GM19023 (cell line): ENCODE results near the gene INHBC.

Source experiments
- ATAC-seq: cut with Tn5 transposase; IDR thresholded peaks from one replicate; pipeline ENCODE4 v1.9.1; 2021; ENCODE audit warnings: mild to moderate bottlenecking, moderate library complexity; ENCODE audit not compliant: unreplicated experiment

INHBC gene

DNA sequence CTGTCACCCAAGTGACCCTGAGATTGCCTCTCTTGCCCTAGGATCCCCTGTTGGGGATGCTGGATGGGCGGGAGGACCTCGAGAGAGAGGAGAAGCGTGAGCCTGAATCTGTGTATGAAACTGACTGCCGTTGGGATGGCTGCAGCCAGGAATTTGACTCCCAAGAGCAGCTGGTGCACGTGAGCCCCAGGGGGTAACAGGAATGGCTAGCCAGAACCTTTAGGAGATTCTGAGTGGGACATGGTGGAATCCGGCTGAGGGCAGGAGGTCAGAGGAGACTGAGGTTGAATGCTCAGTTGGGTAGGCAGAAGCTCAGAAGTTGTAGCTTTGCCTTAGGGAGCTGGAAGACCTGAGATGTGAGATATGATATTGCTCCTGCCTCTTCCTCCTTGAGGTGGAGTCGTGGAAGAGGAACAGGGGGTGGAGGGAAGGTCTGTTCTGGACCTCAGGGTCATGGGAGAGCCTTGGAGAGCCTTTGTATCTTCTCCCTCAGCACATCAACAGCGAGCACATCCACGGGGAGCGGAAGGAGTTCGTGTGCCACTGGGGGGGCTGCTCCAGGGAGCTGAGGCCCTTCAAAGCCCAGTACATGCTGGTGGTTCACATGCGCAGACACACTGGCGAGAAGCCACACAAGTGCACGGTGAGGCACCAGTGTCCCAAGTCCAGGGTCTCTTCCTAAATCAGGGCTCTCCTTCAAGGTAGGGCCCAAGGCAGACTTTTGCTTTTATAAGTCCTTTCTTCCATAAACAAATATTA, 31.3 kb downstream of the INHBC start:
- ATAC-seq: no peak

DNA sequence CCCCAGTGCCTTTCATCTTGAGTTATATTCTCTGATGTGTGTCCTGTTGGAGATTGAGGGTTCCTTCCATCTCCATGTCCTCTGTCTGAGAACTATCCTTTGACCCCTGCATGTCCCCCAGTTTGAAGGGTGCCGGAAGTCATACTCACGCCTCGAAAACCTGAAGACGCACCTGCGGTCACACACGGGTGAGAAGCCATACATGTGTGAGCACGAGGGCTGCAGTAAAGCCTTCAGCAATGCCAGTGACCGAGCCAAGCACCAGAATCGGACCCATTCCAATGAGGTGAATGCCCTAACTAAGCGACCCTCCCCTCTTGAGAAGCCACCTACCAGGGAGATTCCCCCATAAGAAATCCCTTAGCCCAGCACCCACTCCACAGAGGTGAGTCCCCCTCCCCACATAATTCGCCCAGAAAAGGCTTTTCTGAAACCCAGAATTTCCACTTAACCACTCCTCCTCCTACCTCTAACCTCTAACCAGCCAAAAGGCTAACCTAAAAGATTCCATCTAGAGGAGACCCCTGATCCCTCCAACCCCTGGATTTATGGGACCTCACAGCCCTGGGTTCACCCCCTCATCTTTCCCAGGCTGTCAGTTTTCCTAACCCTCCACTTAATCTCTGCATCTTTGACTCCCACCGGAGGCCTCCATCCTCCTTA, 32.8 kb downstream of the INHBC start:
- ATAC-seq: no peak

DNA sequence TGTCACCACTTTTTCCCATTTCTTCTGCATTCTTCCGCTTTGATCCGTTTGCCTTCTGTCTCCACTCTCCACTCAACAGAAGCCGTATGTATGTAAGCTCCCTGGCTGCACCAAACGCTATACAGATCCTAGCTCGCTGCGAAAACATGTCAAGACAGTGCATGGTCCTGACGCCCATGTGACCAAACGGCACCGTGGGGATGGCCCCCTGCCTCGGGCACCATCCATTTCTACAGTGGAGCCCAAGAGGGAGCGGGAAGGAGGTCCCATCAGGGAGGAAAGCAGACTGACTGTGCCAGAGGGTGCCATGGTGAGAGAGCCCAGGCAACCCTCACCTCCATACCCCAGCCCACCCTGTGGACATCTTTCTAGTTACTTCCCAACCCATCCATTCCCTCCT, 33.3 kb downstream of the INHBC start:
- no peak for ATAC-seq

DNA sequence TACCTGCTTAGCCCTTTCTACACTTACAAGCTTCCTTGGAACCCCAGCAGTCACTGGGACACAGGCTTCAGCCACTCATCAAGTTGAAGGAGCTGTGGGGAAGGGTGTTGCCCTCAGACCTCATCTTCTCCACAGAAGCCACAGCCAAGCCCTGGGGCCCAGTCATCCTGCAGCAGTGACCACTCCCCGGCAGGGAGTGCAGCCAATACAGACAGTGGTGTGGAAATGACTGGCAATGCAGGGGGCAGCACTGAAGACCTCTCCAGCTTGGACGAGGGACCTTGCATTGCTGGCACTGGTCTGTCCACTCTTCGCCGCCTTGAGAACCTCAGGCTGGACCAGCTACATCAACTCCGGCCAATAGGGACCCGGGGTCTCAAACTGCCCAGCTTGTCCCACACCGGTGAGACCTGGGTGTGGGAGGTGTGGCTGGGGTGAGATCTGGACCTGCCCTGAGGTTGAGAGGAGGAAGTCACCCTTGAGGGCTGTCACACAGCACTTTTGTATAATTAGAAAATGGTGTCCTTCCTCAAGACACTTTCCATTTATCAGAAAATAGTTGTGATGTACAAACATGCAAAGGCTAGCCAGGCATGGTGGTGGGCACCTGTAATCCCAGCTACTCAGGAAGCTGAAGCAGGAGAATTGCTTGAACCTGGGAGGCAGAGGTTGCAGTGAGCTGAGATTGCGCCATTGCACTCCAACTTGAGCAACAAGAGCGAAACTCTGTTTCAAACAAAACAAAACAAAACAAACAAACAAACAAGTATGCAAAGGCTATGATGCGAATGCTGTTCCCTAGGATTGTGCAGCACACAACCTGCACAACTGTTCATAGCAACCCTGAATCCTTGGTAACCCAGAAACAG, 34.9 kb downstream of the INHBC start:
- no peak for ATAC-seq

DNA sequence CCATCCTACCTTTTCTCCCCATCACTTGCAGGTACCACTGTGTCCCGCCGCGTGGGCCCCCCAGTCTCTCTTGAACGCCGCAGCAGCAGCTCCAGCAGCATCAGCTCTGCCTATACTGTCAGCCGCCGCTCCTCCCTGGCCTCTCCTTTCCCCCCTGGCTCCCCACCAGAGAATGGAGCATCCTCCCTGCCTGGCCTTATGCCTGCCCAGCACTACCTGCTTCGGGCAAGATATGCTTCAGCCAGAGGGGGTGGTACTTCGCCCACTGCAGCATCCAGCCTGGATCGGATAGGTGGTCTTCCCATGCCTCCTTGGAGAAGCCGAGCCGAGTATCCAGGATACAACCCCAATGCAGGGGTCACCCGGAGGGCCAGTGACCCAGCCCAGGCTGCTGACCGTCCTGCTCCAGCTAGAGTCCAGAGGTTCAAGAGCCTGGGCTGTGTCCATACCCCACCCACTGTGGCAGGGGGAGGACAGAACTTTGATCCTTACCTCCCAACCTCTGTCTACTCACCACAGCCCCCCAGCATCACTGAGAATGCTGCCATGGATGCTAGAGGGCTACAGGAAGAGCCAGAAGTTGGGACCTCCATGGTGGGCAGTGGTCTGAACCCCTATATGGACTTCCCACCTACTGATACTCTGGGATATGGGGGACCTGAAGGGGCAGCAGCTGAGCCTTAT, 35.8 kb downstream of the INHBC start:
- no peak for ATAC-seq

DNA sequence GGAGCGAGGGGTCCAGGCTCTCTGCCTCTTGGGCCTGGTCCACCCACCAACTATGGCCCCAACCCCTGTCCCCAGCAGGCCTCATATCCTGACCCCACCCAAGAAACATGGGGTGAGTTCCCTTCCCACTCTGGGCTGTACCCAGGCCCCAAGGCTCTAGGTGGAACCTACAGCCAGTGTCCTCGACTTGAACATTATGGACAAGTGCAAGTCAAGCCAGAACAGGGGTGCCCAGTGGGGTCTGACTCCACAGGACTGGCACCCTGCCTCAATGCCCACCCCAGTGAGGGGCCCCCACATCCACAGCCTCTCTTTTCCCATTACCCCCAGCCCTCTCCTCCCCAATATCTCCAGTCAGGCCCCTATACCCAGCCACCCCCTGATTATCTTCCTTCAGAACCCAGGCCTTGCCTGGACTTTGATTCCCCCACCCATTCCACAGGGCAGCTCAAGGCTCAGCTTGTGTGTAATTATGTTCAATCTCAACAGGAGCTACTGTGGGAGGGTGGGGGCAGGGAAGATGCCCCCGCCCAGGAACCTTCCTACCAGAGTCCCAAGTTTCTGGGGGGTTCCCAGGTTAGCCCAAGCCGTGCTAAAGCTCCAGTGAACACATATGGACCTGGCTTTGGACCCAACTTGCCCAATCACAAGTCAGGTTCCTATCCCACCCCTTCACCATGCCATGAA, 36.5 kb downstream of the INHBC start:
- ATAC-seq: no peak

DNA sequence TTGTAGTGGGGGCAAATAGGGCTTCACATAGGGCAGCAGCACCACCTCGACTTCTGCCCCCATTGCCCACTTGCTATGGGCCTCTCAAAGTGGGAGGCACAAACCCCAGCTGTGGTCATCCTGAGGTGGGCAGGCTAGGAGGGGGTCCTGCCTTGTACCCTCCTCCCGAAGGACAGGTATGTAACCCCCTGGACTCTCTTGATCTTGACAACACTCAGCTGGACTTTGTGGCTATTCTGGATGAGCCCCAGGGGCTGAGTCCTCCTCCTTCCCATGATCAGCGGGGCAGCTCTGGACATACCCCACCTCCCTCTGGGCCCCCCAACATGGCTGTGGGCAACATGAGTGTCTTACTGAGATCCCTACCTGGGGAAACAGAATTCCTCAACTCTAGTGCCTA, 37.1 kb downstream of the INHBC start:
- ATAC-seq: no peak

DNA sequence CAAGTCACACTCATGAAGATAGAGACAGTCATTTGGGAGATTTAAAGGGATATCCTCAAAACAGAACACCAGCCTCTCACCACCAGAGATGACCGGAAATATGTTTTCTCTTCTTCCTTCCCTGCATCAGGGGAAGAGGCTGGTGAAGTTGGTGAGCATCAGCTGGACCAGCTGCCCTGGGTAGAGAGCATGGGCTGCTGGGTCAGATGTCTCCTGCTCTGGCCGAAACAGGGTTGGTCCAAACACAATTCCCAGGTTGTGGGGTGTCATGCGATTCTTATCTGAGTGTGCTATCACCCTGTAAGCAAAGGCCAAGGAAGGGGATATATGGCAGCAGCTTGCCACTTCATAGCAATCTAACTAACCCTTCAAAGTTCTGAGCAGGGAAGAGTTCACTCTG, 37.8 kb downstream of the INHBC start:
- no peak for ATAC-seq

DNA sequence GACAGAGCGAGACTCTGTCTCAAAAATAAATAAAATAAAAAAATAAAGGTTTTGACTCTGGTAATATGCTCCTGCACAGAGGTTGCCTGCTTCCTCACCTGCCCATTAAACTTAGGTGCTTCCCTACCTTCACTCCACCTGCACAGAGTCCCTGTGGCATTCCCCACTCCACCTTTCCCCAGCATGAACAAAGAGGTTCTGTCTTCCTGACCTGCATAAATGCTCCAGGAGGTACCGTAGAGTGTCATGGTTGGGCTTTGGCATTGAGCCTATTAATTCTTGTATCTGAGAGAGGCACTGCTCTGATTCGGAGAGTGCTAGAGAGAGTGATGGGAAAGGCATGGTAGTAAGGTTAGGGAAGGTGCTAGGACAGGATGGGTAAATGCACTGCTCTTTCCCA, 38.8 kb downstream of the INHBC start:
- no peak for ATAC-seq

DNA sequence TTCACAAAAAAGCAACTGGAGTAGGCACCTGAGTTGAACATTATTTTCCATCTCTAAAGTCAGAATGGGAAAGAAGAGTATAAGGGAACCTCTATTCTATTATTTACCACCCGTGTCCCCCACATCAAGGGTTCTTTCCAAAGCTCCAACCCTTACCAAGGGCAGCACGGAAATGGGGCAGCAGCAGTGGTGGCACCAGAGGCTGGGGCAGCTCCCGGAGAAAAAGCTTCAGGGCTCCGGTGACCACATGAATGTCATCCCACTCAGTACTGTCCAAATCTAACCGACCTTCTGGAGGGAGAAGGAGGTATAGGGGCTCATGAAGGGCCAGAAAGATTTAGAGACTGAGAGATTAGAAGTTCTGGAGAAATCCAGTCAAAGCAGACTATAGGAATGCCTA, 39.3 kb downstream of the INHBC start:
- no peak for ATAC-seq

DNA sequence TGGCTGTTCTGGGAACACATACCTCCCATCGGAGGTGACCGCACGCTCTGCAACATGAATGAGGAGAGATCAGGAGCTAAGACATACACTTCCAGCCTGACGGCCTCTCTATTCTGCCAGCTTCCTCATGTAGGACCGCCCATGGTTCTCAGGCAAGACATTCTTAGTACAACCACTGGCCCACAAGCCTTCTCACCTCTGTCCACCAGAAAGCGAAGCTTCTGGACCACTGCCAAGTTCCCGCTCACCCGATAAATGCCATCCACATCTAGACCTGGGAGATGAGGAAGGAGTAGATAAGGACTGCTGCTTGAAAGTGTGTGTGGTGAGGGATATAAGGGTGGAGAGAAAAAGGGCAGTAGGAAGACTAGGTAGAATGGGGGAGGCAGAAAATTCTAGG, 39.8 kb downstream of the INHBC start:
- ATAC-seq: no peak

DNA sequence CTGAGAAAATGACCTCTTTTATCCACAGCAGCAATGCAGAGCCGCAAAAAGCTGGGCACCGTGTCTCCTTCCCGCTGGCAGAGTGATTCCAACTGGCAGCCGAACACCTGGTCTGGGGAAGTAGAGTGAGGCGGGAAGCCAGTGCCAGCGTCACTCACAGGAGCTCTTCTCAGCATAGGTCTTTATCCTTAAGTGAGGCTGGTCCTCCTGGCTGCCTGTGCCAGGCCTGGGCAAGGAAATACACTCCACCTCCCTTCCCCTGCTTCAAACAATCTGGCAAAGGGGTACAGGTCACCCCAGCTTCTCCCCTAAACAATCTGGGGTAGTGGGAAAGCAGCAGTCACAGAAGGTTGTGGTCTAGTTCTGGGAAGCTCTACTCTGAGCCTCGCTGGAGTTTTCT, 40.3 kb downstream of the INHBC start:
- no peak for ATAC-seq

DNA sequence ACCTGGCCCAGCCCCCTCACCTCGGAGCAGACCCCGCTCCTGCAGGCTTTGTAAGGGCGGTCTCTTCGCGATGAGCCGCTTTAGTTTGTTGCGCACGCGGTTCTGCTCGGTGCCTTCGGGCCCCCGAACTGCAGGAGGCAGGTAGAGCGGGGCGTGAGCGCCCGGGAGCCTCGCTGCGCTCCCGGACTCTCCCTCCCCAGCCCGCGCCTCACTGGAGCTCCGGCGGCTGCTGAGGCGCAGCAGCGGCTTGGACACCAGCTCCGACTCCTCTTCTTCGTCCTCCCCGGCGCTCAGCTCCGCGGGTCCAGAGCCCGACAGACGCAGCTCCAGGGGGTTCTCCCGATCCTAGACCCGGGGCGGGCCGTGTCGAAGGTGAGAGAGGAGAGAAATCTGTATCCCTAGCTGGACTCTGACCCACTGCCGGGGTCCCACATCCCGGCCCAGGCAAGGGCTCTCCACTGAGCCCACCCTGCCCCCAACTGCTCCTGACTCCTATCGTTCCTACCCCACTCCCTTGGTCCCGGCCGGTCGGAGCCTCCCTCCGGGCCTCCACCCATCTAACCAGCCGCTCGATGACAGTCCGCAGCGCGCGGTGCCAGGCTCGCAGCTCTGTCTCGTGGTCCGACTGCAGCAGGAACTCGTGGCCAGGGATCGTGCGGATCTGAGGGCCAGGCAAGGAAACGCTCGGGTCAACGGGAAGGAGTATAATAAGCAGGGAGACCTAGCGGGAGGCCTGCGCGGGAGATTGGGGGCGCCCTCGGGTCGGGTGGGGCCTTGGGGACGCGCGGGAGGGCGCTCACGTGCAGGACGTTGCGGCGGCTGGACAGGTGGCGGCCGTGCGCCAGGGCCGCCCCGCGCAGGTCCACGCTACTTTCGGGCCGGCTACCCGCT, 40.9 kb downstream of the INHBC start:
- no peak for ATAC-seq

DNA sequence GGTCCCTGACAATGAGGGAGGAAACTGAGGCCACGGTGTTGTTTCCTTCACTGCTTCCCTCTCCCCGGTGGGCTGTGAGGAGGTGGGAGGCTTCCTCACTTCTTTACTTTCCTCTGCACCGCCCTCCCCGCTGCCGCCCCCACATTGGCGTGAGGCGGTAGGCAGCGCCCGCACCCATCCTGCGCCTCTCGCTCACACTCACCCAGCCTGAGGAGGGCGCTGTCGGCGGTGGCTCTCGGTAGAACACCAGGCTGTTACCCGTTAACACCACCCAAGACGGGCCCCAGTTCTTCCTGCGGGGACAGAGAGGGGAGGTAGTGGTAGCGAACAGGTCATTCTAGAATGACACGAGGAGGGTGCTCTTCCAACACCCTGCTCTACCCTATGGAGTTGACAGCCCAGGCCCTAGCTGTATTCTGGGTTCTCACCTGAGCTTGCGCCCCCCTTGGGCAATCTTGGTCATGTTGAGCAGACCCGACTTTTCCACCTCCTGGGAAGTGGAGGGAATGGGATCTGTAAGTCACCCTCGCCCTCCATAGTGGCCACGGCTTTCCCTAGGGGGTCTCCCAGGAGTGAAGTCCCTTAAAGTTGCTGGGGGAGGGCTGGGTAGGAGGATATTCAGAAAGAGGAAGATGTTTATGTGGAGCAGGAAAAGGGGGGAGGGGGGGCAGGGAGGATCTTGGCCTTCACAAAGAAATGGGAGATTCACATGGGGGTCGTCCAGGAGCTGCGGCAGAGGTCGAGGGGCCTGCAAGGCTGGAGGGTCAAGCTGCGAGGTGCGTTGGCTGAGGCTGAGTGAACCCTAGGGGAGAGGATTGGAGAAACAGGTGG, 41.8 kb downstream of the INHBC start:
- no peak for ATAC-seq

DNA sequence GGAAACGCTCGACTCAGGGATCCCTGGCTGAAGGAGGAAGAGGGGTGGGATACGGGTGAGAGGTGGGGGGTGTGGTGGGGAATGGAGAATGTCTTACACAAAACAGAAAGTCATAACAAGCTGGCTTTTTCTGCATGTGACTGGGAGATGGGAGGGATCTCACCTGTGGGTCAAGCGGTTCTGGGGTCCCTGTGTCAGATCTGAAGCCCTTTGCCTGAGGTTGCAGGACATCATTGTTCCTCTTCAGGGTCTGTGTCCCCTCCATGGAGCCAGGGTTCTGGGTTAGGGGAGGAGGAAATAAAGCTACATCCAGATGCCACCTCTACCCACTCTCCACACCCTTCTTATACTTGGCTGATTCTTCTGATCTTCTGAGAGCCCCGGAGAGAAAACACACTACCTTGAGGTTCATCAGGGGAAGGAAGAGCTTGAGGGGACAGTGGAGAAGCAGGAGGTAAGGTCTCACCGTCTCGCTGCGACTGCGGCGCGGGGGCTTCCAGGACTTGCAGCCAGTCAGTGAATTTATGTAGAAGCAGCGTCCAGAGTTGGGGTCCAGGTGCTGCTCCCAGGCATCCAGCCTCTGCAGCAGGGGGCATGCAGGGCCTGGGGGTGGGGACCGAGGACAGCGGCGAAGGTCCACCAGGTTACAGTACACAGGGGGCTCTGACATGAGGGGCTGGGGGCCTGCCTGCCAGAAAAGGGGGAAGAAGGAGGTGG, 42.6 kb downstream of the INHBC start:
- no peak for ATAC-seq

DNA sequence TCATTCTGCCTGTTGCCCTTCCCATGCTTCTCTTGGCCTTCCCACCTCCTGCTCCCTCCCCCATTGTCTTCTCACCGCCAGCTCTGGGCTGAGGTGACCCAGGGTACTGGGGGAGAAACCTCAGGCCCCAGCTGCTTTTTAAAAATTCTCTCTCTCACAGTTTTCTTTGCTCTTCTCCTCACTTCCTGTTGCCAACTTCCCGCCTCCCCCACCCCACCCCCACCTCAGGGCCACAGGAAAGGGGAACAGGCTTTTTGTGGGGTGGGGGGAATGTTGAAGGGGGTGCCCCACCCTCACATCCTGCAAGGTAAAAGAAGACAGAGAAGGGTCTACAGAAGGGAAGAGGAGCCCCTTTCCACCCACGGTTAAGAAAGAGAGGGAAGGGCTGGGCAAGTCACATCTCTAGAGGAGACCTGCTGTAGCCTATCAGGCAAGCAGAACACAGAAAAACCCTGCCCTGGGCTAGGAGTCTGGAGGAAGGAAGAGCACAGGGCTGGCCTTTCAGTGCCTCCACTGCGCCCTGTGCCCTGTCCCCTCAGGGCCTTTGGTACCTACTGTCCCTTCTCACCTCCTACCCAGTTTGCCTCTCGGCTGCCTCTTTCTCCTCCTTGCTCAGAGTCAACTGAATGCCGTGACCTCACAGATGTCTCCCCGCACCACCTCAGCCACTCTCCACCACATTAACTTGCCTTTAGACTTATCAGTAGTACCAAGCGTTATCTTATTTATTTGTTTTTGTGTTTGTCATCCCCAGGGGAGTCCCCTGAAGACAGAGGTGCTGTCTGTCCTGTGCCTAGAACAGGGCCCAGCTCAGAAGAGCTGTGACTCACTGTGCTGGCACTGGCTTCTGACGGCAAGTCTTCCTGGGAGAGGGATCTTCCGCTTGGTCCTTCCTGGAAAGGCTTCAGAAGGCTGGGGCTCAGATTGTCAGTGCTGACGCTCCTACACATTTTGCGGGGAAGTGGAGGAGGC, 43.4 kb downstream of the INHBC start:
- ATAC-seq: peak; percentile 45

DNA sequence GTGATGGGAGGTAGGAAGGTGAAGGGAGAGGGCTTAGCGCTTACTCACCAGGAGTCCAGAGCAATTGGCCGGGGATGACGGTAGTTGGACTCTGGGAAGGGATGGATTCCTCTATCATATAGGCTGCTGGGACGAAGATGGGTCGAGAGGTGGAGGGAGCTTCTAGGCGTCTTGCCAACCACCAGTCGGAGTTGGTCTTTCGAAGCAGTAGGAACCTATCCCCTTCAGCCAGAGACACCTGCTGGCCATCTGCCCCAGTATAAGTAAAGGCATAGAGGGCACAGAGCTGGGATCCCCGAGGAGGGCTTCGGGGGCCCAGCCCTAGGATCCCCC, 44.4 kb downstream of the INHBC start:
- no peak for ATAC-seq
